ENCODE measurements around the gene FOXN3.

Gene FOXN3

GRCh38 chr14:89447182-89447944, 30.3 kb upstream of the FOXN3 start:
- no peak for DNase-seq (ENCODE audit: low read depth)
- H3K4me3 ChIP-seq (ENCODE audit: low read depth, low read length), result no peak overlapping the region
- no peak for TF ChIP-seq POLR2A (IDR thresholded peaks at IDR 0.05; ENCODE audit: extremely low read depth, insufficient read length)
- no peak for TF ChIP-seq MYC (IDR thresholded peaks at IDR 0.05; ENCODE audit: low read depth, low read length)
- TF ChIP-seq, protein P1, sequence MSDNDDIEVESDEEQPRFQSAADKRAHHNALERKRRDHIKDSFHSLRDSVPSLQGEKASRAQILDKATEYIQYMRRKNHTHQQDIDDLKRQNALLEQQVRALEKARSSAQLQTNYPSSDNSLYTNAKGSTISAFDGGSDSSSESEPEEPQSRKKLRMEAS (IDR thresholded peaks at IDR 0.05; ENCODE audit: low read depth, low read length), result no peak
- TF ChIP-seq, protein P2, sequence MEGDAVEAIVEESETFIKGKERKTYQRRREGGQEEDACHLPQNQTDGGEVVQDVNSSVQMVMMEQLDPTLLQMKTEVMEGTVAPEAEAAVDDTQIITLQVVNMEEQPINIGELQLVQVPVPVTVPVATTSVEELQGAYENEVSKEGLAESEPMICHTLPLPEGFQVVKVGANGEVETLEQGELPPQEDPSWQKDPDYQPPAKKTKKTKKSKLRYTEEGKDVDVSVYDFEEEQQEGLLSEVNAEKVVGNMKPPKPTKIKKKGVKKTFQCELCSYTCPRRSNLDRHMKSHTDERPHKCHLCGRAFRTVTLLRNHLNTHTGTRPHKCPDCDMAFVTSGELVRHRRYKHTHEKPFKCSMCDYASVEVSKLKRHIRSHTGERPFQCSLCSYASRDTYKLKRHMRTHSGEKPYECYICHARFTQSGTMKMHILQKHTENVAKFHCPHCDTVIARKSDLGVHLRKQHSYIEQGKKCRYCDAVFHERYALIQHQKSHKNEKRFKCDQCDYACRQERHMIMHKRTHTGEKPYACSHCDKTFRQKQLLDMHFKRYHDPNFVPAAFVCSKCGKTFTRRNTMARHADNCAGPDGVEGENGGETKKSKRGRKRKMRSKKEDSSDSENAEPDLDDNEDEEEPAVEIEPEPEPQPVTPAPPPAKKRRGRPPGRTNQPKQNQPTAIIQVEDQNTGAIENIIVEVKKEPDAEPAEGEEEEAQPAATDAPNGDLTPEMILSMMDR (IDR thresholded peaks at IDR 0.05; ENCODE audit: low read depth, low read length), result no peak

- TF ChIP-seq POLR2A (IDR thresholded peaks at IDR 0.05; ENCODE audit: extremely low read depth, insufficient read length), result no peak
- TF ChIP-seq, protein P1 (IDR thresholded peaks at IDR 0.05; ENCODE audit: low read depth, low read length), result no peak
- TF ChIP-seq MYC (IDR thresholded peaks at IDR 0.05; ENCODE audit: low read depth, low read length), result no peak
- no peak overlapping the region for H3K4me3 ChIP-seq (ENCODE audit: low read depth, low read length)
- peak; percentile 73 for DNase-seq (ENCODE audit: low read depth)
These were observed 28.4 kb upstream of the FOXN3 start for GRCh38 chr14:89445273-89445973.

- no peak for DNase-seq (ENCODE audit: low read depth)
- TF ChIP-seq, protein P1 (IDR thresholded peaks at IDR 0.05; ENCODE audit: low read depth, low read length), result no peak
- TF ChIP-seq POLR2A (IDR thresholded peaks at IDR 0.05; ENCODE audit: extremely low read depth, insufficient read length), result no peak
- TF ChIP-seq, protein P2 (IDR thresholded peaks at IDR 0.05; ENCODE audit: low read depth, low read length), result no peak
- H3K4me3 ChIP-seq (ENCODE audit: low read depth, low read length), result no peak overlapping the region
These were observed 27.6 kb upstream of the FOXN3 start for GRCh38 chr14:89444516-89445125.

- no peak for DNase-seq (ENCODE audit: low read depth)
- TF ChIP-seq, protein P1 (IDR thresholded peaks at IDR 0.05; ENCODE audit: low read depth, low read length), result no peak
- TF ChIP-seq, protein P2 (IDR thresholded peaks at IDR 0.05; ENCODE audit: low read depth, low read length), result no peak
- no peak for TF ChIP-seq MYC (IDR thresholded peaks at IDR 0.05; ENCODE audit: low read depth, low read length)
- no peak for TF ChIP-seq POLR2A (IDR thresholded peaks at IDR 0.05; ENCODE audit: extremely low read depth, insufficient read length)
- H3K4me3 ChIP-seq (ENCODE audit: low read depth, low read length), result no peak overlapping the region
These were observed 27.0 kb upstream of the FOXN3 start for GRCh38 chr14:89444044-89444443.

GRCh38 chr14:89443042-89443629, 26.1 kb upstream of the FOXN3 start:
- no peak for DNase-seq (ENCODE audit: low read depth)
- TF ChIP-seq POLR2A (IDR thresholded peaks at IDR 0.05; ENCODE audit: extremely low read depth, insufficient read length) (no peak), MYC (IDR thresholded peaks at IDR 0.05; ENCODE audit: low read depth, low read length) (no peak)
- TF ChIP-seq, protein P2 (IDR thresholded peaks at IDR 0.05; ENCODE audit: low read depth, low read length), result no peak
- H3K4me3 ChIP-seq (ENCODE audit: low read depth, low read length), result no peak overlapping the region

- TF ChIP-seq POLR2A (IDR thresholded peaks at IDR 0.05; ENCODE audit: extremely low read depth, insufficient read length) (no peak), MYC (IDR thresholded peaks at IDR 0.05; ENCODE audit: low read depth, low read length) (no peak)
- TF ChIP-seq, protein P2 (IDR thresholded peaks at IDR 0.05; ENCODE audit: low read depth, low read length), result no peak
- TF ChIP-seq, protein P1 (IDR thresholded peaks at IDR 0.05; ENCODE audit: low read depth, low read length), result no peak
- no peak overlapping the region for H3K4me3 ChIP-seq (ENCODE audit: low read depth, low read length)
- DNase-seq (ENCODE audit: low read depth), result no peak
These were observed 25.2 kb upstream of the FOXN3 start for GRCh38 chr14:89442280-89442679.
